GM19025 (cell line): ENCODE results near the gene TMEM18.
"Not testable (repeated sequence)": the region's sequence is repeated elsewhere in the genome, so short reads cannot be mapped to it uniquely, and the experiment has no call there.

ENCODE experiments used
- ATAC-seq: cut with Tn5 transposase; IDR thresholded peaks from one replicate; pipeline ENCODE4 v1.9.1; 2021; ENCODE audit warnings: mild to moderate bottlenecking, low read depth, moderate library complexity; ENCODE audit not compliant: unreplicated experiment

Gene TMEM18

DNA sequence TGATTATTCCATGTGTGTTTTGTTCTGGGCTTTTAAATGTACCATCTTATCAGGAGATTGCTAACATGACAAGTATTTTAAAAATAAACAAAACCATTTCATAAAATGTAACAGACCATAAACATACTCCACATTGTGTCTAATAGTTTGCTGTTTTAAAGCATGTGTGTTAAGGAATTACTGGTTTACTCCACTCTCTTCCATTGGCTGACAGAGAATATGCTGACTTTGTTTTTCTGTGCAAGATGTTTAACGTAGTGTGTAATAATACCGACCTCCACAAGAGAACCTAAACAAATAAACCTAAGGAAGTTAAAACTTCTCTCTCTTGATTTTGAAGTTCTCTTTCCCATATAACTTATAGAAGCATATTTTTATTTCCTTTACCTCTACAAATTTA lies 17.0 kb upstream of the TMEM18 start:
- ATAC-seq, result no peak

DNA sequence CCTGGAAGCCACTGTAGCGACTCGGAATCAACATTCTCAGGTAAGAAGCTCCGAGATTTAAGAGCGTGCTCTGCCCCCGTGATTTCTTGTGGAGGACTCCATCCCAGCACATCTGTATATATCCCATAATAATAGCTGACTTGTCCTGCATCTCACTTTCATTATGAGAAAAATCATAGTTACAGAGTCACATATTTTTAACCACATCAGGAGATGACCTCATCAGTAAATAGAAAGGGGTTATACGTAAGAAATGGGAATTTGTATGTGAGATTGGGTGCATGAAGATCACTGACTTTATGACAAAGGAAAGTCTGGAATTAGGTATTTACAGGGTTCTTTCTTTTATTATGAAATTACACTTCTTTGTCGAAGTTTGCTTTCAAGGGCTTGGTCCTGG lies 16.4 kb upstream of the TMEM18 start:
- ATAC-seq, result no peak

DNA sequence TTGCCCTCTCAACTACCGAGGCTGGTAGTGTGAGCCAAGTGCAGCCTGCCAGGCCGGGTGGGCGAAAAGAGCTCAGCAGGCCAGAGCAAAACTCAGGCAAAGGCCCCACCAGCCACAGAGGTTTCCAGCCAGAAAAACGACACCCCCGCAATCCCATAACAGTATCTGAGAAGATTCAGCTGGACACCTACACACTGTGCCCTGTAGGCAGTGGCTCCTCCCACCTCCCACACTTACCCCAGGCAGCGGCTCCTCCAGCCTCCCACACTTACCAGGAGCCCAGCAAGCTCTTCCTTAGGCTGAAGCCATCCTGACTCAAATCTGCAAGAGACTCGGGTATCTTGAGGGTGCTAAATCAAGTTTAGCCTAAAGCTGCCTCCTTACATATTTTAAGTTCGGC lies 15.6 kb upstream of the TMEM18 start:
- no peak for ATAC-seq

DNA sequence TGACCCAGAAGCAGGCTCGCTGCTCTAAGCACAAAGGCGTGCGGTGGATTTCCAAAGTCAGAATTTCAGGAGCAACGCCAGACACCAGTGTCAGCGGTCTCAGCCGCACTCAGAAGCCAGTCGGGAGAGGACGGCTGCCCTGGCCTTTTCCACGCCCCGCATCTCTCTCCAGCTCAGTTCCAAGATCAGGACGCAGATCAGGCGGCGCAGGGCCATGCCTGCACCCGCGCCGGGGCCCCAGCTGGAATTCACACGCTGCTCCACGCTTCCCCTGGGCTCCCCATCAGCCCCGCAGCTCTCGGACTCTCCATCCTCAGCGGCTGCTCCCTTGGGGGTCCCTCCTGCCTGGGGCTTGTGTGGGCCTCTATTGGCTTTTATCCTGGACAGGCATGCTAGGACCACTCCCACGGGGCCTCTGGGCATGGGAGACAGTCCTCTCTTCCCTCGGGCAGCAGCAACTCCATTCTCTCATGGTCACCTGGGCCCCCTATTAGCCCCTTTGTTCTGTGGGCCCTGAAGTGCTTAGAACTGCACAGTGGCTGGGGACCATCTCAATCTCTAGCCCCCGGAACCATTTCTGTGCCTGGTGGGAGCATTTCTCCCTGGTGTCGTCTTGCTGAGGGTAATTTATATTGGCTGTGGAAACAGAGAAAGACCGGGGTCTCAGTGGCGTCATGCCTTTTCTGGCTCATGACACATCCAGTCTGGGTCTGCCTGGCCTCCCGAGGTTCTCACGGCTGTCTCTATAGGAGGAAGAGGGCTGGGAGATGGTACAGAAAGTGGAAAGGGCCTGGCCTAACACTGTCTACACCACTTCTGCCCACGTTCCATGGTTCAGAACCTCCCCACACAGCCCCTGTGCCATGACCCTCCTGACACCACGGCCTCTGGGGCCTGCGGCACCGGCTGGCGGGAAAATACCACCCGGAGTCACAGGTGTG lies 14.9 kb upstream of the TMEM18 start:
- ATAC-seq, result no peak

DNA sequence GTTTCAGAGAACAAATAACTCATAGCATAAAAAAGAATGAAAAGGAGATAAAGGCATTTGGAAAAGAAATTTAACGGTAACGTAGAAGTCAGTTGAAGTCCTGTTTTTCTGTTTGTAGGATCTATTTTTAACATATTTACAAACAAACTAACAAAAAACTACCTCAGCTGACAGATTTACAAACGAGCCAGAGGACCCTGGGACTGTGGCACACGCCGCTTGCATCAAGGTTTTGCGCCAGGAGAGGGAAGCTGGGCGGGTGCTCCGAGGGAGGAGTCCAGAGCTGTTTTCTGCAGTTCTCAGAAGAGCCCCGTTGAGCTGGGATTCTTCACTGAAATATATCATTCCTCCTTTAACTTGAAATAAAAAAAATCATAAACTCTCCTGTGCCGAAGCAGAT lies 13.6 kb upstream of the TMEM18 start:
- ATAC-seq, result no peak

DNA sequence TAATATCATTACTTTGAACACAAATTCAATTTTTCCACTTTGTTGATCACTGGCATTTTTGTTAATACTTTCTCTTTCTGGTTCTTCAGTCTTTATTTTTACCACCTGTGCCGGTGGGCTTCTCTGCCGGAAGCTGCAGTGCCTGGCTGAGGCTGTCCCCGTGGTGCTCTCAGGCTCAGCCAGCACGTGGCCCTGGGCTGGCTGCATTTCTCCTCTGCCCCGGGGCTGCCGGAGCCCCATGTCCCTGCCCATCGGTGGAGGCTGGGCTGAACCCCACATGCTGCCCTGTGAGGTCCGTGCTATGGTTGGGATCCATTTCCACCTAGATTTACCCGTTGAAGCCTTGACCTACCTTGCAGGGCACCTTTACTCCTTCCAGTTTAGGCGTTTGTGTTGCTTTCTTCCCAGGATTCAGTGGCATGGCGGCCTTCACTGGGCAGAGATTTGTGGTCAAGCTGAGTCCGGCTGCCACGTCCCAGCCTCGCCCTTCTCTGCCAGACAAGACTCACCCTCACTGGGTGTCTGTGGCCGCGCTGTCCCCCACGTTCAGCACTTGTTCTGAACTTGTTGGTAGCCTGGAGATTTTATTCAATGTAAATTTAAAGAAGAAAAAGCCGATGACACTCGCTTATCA lies 12.8 kb upstream of the TMEM18 start:
- ATAC-seq, result no peak

DNA sequence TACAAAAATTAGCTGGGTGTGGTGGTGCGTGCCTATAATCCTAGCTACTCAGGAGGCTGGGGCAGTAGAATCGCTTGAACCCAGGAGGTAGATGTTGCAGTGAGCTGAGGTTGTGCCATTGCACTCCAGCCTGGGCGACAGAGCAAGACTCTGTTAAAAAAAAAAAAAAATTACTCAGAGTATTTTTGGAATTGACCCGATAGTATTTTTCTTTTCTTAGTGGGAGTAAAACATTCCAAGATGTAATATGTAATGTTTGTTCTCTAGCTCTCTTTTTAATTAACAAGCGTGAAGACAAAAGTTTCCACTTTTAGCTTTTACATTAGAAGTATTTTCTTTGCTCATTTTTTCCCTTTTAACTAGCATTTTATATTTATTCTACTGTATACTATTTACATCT lies 12.0 kb upstream of the TMEM18 start:
- no peak for ATAC-seq

DNA sequence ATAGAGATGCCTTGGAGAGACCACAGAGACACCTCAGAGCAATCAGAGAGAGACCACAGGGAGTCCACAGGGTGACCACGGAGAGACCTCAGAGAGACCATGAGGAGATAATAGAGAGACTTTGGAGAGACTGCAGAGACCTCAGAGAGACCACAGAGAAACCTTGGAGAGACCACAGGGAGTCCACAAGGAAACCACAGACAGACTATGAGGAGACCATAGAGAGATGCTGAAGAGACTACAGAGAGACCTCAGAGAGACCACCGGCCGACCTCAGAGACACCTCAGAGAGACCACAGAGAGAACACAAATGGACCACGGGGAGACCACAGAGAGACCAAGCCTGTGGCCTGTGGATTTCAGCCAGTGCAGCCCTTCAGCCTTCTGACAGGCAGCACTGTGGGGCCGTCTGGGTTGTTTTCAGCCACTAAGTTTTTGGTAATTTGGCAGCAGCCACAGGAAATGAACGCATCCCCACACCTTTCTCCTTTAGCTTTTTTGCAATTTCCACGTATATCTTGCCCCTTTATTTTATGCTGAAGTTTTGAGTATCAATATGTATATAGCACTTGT lies 11.4 kb upstream of the TMEM18 start:
- ATAC-seq, result no peak

DNA sequence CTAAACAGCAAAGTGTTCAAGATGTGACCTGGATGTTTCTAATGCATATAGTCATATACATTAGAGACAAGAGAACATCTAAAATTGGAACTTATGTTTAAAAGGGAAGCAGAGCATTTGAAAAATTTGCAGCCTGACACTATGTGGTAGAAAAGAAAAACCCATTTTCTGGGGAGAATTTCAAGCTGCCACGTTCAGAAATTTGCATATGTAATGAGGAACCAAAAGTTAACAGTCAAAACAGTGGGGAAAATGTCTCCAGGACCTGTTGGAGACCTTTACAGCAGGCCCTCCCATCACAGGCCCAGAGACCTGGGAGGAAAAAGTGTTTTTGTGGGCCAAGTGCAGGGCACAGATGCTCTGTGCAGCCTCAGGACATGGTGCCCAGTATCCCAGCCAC lies 8.2 kb upstream of the TMEM18 start:
- no peak for ATAC-seq

DNA sequence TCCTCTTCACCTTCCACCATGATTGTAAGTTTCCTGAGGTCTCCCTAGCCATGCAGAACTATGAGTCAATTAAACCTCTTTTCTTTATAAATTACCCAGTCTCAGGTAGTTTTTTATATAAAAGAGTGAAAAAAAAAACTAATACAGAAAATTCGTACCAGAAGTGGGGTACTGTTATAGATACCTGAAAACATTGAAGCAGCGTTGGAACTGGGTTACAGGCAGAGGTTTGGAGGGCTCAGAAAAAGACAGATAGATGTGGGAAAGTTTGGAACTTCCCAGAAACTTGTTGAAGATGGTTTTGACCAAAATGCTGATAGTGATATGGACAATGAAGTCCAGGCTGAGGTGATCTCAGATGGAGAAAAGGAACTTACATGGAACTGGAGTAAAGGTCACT lies 7.7 kb upstream of the TMEM18 start:
- ATAC-seq, result not testable (repeated sequence)

DNA sequence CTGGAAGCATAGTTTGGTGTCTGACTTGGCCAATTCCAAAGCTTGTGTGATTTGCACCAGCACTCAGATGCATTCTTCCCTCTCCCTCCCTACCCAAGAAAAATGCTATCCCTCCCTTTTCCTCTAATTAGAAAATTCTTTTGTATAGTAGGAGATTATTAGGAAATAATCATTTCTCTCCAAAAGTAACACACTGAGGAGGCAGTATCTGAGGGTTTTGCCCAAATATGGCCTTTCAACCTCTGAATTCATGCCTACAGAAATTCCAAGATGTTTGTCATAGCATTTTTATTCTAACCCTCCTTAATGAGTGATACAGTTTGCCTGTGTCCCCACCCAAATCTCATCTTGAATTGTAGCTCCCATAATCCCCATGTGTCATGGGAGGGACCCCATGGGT lies 5.0 kb upstream of the TMEM18 start:
- ATAC-seq, result no peak

DNA sequence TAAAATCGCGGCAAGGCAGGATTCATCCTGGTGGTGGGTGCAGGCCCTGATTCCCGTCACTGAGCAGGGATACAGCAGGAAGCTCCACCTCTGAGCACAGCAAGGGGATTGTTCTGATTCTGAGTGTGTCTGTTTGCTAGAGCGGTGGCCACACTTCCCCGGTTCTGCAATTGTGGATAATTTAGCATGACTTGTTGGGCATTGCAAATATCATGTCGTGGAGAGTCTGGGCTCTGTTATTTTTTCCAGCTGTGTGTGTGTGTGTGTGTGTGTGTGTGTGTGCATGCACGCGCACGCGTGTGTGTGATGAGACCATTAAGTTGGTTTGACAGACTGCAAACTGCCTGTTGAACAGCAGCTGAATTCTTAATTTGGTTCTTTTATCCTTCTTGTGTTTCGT lies 4.1 kb upstream of the TMEM18 start:
- no peak for ATAC-seq

DNA sequence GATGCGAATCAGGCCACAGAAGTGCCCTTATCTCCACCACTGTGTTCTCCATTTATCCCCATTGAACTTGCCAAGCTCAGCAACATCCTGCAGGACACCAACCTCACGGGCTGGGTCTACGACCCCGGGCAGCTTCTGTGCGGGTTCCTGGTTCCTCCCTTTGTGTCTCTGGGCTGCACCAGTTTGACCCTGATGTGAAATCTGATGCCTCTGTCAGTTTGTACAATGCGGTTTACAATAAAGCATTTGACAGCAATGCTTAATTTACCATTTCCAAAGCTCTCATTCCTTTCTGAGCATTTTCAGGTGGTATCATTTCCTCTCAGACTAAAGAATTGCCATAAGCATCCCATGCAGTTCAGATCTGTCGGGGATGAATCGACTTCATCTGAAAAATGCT lies 3.3 kb upstream of the TMEM18 start:
- no peak for ATAC-seq

DNA sequence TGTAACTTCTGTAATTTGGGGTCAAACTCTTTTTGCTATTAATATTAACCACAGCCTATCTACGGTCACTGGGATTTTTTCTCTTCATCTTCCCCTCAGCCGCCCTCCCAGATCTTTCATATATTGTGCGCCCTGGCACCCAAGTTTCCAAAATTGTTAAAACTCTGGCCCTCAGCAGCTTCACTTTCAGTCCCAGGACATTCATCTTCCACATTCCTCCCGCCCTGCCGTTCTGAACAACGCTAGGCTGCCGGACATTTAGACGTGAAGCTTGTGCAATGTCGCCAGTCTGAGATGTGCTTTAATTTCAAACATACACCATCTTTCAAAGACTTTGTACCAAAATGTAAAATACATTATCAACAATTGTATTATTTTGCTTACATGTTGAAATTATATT lies 1.8 kb upstream of the TMEM18 start:
- no peak for ATAC-seq

DNA sequence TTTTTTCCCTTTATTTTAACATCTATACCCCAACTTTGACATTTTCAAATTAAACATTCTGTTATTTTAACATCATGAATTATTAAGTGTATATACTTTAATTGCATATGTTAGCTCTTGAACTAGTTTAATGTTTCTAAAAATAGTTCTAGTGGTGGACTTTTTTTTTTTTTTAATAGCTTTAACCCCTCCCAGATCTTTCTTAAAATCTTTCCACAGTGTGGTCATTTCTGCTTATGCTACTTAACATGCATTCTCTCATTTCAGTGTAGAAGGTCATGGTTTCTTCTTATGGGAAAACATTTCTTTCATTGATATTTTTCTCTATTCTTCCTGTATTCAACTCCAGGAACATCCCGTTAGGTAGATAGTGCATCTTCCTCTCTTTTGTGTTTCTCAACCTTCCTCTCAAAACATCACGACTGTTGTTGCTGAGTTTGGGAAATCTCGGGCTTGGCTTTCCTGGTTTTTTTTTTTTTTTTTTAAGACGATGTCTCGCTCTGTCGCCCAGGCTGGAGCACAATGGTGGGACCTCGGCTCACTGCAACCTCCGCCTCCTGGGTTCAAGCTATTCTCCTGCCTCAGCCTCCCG lies 849 bp upstream of the TMEM18 start:
- no peak for ATAC-seq

DNA sequence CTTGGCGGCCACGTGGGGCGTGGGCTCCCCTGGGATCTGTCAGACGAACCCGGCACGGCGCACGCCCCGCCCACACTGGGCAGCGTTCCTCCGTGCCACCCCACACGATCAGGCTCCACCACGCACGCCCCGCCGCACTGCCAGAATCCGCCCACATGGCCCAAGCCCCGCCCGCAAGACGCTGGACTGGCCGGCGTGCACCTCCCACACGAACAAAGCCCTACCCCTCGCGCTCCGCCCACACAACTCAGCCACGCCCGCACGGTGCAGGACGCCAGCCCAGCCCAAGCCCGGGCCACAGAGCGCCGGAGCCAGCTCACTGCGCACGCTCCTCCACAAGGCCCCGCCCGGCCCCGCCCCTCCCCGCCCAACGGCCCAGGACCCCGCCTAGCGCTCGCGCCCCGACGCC lies 555 bp downstream of the TMEM18 start:
- peak; percentile 86 for ATAC-seq

DNA sequence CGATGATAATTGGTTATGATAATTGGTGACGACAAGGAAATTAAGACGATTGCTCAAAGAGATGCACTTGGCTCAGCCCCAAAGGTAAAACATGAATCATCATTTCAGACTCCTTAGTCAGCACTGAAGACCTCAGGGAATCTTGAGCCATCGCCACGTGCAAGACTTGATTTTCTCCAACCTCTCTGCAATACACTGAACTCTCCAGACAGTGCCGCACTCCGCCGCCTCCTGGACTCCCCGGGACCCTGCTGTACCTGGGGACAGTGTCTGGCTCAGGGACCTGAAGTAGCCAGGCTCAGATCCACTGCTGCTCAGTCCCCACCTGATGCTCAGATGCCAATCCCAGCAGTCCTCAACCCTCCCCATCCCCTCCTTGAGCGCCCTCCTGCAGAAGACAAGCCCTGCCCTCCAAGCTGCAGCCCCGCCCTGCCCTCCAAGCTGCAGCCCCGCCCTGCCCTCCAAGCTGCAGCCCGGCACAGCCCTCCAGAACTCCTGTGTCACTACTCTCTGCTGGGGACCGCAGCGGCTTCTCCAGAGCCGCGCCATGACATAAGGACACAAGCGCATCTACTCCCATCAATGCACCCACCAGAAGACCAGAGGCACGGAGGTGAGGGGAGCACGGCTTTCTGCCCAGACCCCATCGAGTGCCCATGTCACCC lies 1.1 kb downstream of the TMEM18 start:
- peak; percentile 8 for ATAC-seq

DNA sequence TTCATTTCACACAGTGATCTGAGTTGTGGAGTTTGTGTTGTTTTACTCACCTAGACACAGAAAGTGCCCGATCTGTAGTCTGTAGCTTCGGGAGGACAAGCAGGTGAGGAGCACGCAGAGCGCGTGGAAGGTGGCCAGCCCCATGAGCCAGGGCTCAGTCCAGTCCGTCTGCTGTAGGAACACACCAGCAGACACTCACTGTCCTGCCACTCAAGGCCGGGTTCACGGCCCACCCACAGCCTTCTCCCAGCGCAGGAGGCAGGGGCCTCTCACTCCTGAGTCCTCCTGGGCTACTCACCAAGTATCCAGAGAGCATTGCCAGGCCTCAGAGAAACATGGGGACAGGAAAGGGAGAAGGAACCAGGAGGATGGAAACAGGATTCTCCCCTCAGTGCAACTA lies 1.7 kb downstream of the TMEM18 start:
- ATAC-seq, result no peak

DNA sequence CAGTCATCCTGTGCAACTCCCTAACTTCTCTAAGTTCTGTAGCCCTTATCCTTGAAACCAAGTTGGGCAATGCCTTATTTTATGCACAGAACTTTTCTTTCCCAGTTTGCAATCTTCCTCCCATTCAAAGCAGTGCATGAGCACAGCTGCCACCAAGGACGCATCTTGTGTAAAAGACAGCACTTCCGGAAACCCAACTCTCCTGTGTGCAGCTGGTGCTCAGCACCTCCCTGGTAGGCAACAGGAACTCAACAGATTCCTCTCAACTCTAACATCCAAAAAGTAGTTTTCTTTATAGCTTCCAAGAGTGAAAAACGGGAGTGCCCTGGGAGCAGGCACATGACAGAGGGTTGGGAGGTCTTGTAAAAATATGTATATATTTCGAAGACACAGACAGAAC lies 2.2 kb downstream of the TMEM18 start:
- no peak for ATAC-seq

DNA sequence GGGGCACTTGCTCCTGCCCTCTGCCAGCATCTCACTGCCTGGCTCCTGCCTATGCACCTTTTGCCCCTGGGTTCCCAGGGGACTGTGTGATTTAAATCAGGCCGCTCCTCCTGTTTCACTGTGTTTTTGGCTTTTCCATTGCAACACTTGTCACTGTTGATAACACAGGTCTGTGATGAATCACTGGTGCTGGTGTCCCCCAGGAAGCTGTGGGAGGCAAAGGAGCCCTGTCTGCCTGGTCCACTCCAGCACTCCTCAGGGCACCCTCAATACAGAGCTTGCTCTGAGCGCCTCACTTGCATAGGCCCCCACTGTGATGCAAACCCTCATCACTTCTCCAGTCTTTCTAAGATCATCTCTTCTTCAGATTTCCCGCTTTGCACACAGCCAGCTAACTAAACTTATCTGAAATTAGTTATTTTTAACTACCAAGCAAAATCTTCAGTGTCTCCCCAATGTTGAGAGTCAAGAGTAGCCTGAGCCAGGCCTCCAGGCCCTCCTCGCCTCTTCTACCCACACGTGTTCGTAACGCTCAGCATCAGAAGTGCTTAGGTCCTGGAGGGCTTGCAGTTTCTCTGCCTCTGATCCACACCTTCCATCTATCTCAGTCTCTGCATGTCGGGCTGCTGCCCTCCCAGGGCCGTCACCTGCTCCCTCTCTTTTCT lies 2.8 kb downstream of the TMEM18 start:
- ATAC-seq, result no peak
